Progenitor cell of endocrine pancreas (in vitro differentiated cells): Measurements from ENCODE around the gene TBX4. TPM values are rescaled to one million over a fixed set of nuclear protein-coding genes. Genes with fewer than 3 reads are reported as not detected.

Source experiments
- DNase-seq: peaks from one replicate; pipeline ENCODE4 v3.0.0; 2021; ENCODE audit warnings: low spot score; ENCODE audit not compliant: unreplicated experiment
- H3K27ac Mint-ChIP-seq: 2 replicates; pipeline ENCODE4 v1.8.0; 2021; ENCODE audit warnings: mild to moderate bottlenecking, moderate library complexity, mixed read lengths
- H3K27me3 Mint-ChIP-seq: 2 replicates; pipeline ENCODE4 v1.8.0; 2021; ENCODE audit warnings: mixed read lengths
- H3K36me3 Mint-ChIP-seq: 2 replicates; pipeline ENCODE4 v1.8.0; 2022; ENCODE audit warnings: mixed read lengths; ENCODE audit not compliant: insufficient read depth
- H3K4me1 Mint-ChIP-seq: 2 replicates; pipeline ENCODE4 v1.8.0; 2021; ENCODE audit warnings: low read depth, mixed read lengths
- H3K4me3 Mint-ChIP-seq: 2 replicates; pipeline ENCODE4 v1.8.0; 2021; ENCODE audit warnings: low read depth, mild to moderate bottlenecking, moderate library complexity, mixed read lengths
- H3K9me3 Mint-ChIP-seq: 2 replicates; pipeline ENCODE4 v1.8.0; 2021; ENCODE audit warnings: low read depth, mixed read lengths
- total RNA-seq: library from RNA; stranded (reverse); gene quantifications from 2 replicates; pipeline ENCODE4 v1.2.1, GENCODE V29; 2021
- TF ChIP-seq, protein P1 (sequence below): fragments of 200-600 bp; sonication (generic); IDR thresholded peaks from one replicate; pipeline ENCODE4 v1.5.0; 2021; ENCODE audit warnings: antibody characterized with exemption, mild to moderate bottlenecking; ENCODE audit not compliant: unreplicated experiment

TBX4 gene
- total RNA-seq, 1 donor from 2014 or later, result not detected

DNA sequence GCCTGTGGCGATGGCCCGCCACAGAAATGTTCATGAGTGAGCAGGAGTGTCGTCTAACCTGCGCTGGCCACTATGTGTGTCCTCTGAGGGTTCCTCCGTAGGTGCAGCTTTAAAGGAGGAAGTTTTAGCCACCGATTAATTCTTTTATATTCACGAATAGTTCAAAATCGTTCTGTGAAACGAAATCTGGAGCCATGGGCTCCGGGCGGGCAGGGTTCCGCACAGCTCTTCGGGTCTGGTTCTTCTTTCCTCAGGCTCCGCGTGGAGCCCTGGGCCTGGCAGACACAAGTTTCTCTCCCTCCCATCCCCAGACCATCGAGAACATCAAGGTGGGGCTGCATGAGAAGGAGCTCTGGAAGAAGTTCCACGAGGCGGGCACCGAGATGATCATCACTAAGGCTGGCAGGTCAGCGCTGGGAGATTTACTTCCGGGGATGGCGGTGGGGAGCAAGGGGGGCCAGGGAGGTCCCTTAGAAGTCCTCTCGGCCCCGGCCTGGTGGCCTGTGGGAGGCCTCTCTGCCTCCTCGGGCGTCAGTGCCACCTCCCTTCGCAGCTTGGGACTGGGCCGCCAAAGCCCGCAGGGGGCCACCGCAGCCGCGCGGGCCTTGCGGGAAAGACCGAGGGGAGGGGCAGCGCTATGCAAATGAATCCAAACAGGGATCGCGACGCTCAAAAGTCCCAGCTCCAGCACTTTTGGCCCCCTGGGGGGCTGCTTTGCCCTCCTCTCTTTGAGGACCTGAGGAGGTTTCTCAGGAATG lies 5.2 kb downstream of the TBX4 start:
- TF ChIP-seq, protein P1, sequence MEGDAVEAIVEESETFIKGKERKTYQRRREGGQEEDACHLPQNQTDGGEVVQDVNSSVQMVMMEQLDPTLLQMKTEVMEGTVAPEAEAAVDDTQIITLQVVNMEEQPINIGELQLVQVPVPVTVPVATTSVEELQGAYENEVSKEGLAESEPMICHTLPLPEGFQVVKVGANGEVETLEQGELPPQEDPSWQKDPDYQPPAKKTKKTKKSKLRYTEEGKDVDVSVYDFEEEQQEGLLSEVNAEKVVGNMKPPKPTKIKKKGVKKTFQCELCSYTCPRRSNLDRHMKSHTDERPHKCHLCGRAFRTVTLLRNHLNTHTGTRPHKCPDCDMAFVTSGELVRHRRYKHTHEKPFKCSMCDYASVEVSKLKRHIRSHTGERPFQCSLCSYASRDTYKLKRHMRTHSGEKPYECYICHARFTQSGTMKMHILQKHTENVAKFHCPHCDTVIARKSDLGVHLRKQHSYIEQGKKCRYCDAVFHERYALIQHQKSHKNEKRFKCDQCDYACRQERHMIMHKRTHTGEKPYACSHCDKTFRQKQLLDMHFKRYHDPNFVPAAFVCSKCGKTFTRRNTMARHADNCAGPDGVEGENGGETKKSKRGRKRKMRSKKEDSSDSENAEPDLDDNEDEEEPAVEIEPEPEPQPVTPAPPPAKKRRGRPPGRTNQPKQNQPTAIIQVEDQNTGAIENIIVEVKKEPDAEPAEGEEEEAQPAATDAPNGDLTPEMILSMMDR, result no peak
- H3K27ac Mint-ChIP-seq, result no peak overlapping the region
- H3K4me1 Mint-ChIP-seq, result peaks cover 33% of the 10 kb centered on the region
- peaks cover 92% of the 10 kb centered on the region for H3K27me3 Mint-ChIP-seq
- H3K4me3 Mint-ChIP-seq, result no peak overlapping the region
- DNase-seq, result no peak
- no peaks in the 10 kb centered on the region for H3K9me3 Mint-ChIP-seq
- no peaks in the 10 kb centered on the region for H3K36me3 Mint-ChIP-seq

DNA sequence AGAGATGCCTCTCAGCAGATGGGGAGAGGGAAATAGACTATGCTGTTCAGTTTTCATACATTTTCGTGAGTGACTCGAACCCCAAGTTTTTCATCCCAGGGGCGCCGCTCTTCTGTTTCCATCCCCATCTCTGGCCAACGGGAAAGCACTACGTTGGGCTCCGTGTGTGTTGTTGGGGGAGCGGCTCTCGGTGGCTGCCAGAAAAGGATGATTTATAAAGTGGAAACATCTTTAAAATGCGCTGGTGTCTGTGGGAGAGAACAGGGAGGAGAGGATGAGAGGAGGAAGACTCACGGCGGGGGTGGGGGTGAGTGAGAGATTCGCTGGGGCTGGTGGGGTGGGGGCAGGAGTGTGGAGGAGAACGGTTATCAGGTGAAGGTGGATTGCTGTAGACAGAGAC lies 5.8 kb downstream of the TBX4 start:
- Mint-ChIP-seq H3K4me1 (peaks cover 34% of the 10 kb centered on the region), H3K27me3 (peaks cover 92% of the 10 kb centered on the region), H3K36me3 (no peaks in the 10 kb centered on the region), H3K27ac (no peak overlapping the region), H3K9me3 (no peaks in the 10 kb centered on the region), H3K4me3 (no peak overlapping the region)
- TF ChIP-seq, protein P1, result no peak
- no peak for DNase-seq

DNA sequence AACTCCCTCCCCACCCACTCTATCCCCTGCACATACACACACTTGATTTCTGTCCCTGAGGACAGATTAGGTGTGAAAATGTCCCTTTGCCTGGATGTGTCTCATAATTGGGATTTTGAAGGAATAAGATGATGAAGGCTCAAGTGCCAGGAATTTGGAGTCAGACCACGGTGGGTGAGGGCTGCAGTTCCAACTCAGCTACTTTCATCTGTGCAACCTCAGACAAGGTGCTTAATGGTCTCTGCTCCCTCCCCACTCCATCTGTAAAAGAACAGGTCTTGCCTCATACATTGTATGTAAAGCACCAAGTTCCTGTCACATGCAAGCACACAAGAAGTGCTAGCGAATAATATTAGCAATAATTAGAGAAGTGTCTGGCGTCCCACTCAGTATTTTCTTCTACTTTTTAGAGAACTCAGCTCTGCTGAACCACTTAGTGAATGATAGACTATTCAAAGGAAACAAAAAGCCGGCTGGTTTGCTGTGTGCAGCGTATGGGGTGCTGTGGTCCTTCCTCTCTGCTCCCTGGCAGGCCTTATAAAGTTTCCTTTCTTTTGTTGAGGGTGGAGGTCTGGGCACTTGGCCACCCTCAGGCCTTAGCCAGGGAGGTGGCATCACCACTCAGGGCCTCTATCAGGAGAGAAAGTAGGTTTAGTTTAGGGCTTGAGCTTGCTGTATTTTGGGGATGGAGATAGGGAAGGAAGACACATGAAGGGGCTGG lies 6.4 kb downstream of the TBX4 start:
- H3K4me3 Mint-ChIP-seq, result no peak overlapping the region
- TF ChIP-seq, protein P1, result no peak
- no peaks in the 10 kb centered on the region for H3K36me3 Mint-ChIP-seq

GRCh38 chr17:61459142-61459809 lies 7.1 kb downstream of the TBX4 start:
- Mint-ChIP-seq H3K36me3 (no peaks in the 10 kb centered on the region), H3K27me3 (peaks cover 87% of the 10 kb centered on the region), H3K4me3 (no peak overlapping the region), H3K27ac (no peak overlapping the region), H3K9me3 (no peaks in the 10 kb centered on the region), H3K4me1 (peaks cover 30% of the 10 kb centered on the region)
- TF ChIP-seq, protein P1, result no peak
- no peak for DNase-seq

More for the DNA sequence above, 6.4 kb downstream of the TBX4 start:
- Mint-ChIP-seq H3K9me3 (no peaks in the 10 kb centered on the region), H3K4me1 (peaks cover 34% of the 10 kb centered on the region), H3K27me3 (peaks cover 92% of the 10 kb centered on the region), H3K27ac (no peak overlapping the region)
- DNase-seq, result no peak
